ENCODE data around the gene PRSS38.

PRSS38 gene

GRCh38 chr1:227793948-227794816 is 21.3 kb upstream of the PRSS38 start:
- TF ChIP-seq, protein P1, sequence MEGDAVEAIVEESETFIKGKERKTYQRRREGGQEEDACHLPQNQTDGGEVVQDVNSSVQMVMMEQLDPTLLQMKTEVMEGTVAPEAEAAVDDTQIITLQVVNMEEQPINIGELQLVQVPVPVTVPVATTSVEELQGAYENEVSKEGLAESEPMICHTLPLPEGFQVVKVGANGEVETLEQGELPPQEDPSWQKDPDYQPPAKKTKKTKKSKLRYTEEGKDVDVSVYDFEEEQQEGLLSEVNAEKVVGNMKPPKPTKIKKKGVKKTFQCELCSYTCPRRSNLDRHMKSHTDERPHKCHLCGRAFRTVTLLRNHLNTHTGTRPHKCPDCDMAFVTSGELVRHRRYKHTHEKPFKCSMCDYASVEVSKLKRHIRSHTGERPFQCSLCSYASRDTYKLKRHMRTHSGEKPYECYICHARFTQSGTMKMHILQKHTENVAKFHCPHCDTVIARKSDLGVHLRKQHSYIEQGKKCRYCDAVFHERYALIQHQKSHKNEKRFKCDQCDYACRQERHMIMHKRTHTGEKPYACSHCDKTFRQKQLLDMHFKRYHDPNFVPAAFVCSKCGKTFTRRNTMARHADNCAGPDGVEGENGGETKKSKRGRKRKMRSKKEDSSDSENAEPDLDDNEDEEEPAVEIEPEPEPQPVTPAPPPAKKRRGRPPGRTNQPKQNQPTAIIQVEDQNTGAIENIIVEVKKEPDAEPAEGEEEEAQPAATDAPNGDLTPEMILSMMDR (IDR thresholded peaks at IDR 0.05; ENCODE audit: borderline replicate concordance, insufficient read depth, low read depth, low read length): no peak
- no peak overlapping the region for H3K4me3 ChIP-seq (ENCODE audit: low read depth, low read length)

- TF ChIP-seq, protein P1 (IDR thresholded peaks at IDR 0.05; ENCODE audit: borderline replicate concordance, insufficient read depth, low read depth, low read length): no peak
Observed at GRCh38 chr1:227794817-227795192, 20.7 kb upstream of the PRSS38 start.

GRCh38 chr1:227795732-227796131 is 19.7 kb upstream of the PRSS38 start:
- no peak overlapping the region for H3K4me3 ChIP-seq (ENCODE audit: low read depth, low read length)
- TF ChIP-seq, protein P1 (IDR thresholded peaks at IDR 0.05; ENCODE audit: borderline replicate concordance, insufficient read depth, low read depth, low read length): no peak

More at GRCh38 chr1:227794817-227795192, 20.7 kb upstream of the PRSS38 start:
- H3K4me3 ChIP-seq (ENCODE audit: low read depth, low read length): no peak overlapping the region

- TF ChIP-seq, protein P1 (IDR thresholded peaks at IDR 0.05; ENCODE audit: borderline replicate concordance, insufficient read depth, low read depth, low read length): no peak
- no peak overlapping the region for H3K4me3 ChIP-seq (ENCODE audit: low read depth, low read length)
Observed at GRCh38 chr1:227796359-227796915, 19.0 kb upstream of the PRSS38 start.

DNA sequence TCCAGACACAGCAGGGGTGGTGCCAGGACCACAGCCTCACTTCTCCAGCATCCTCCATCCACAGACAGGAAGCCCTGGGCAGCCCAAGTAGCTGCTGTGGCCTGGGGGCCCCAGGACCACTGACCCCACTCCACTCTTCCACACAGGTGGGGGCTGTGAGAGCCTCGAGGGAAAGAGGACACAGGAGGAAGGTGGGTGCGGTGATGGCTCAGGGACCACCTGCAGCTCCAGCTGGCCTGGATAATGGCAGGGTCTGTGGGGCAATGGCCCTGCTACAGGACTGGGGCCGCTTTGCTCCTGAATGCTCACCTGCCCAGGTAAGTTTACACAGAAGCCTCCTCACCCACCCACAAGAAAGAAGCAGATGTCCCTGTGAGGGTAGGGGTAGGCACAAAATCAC is 18.3 kb upstream of the PRSS38 start:
- H3K4me3 ChIP-seq (ENCODE audit: low read depth, low read length): no peak overlapping the region
- TF ChIP-seq, protein P1 (IDR thresholded peaks at IDR 0.05; ENCODE audit: borderline replicate concordance, insufficient read depth, low read depth, low read length): no peak

DNA sequence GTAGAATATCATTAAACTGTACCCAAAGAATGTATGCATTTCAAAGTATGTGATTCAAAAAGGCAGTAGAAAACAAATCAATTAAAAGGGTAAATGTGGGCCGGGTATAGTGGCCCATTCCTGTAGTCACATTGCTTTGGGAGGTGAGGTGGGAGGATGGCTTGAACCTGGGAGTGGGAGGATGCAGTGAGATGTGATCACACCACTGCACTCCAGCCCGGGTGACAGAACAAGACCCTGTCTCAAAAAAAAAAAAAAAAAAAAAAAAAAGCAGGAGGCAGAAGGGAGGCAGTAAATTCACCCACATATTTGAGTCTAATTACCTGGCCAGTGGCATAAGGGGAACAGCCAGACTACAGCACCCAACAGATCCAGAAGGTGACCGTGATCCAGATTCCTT is 17.9 kb upstream of the PRSS38 start:
- TF ChIP-seq, protein P1 (IDR thresholded peaks at IDR 0.05; ENCODE audit: borderline replicate concordance, insufficient read depth, low read depth, low read length): no peak
- no peak overlapping the region for H3K4me3 ChIP-seq (ENCODE audit: low read depth, low read length)

All from GM12875 (cell line).